Mesendoderm (in vitro differentiated cells): ENCODE measurements around the gene SEPTIN10.

Source experiments
- DNase-seq: peaks from one replicate; pipeline ENCODE4 v3.0.0; 2013
- H2AK5ac ChIP-seq: 2 replicates; pipeline ENCODE4 v1.6.1; 2013; ENCODE audit warnings: low read length, inconsistent platforms
- H2BK120ac ChIP-seq: 2 replicates; pipeline ENCODE4 v1.6.1; 2013; ENCODE audit warnings: low read depth, mild to moderate bottlenecking, low read length, moderate library complexity, mixed read lengths
- H2BK15ac ChIP-seq: replicated peaks from 2 replicates; pipeline ENCODE4 v1.6.1; 2013; ENCODE audit warnings: low read depth, mild to moderate bottlenecking, moderate library complexity
- H2BK5ac ChIP-seq: 2 replicates; pipeline ENCODE4 v1.6.1; 2013; ENCODE audit warnings: low read length, inconsistent platforms
- H3K18ac ChIP-seq: 2 replicates; pipeline ENCODE4 v1.6.1; 2013; ENCODE audit warnings: mild to moderate bottlenecking, low read length, mixed read lengths
- H3K23ac ChIP-seq: one replicate; pipeline ENCODE4 v1.6.1; 2013; ENCODE audit warnings: low read length
- H3K27ac ChIP-seq: 2 replicates; pipeline ENCODE4 v1.5.1; 2013; ENCODE audit warnings: low read depth, mild to moderate bottlenecking, inconsistent platforms, low read length, moderate library complexity
- H3K27me3 ChIP-seq: 2 replicates; pipeline ENCODE4 v1.6.1; 2013; ENCODE audit warnings: low read length, control low read depth, mild to moderate bottlenecking, inconsistent platforms; ENCODE audit not compliant: insufficient read depth, poor library complexity
- H3K36me3 ChIP-seq: 2 replicates; pipeline ENCODE4 v1.6.1; 2013; ENCODE audit warnings: low read length, inconsistent platforms; ENCODE audit not compliant: control insufficient read depth, insufficient read depth
- H3K4ac ChIP-seq: one replicate; pipeline ENCODE4 v1.6.1; 2013; ENCODE audit warnings: low read depth, mild to moderate bottlenecking, low read length, moderate library complexity
- H3K4me1 ChIP-seq: 2 replicates; pipeline ENCODE4 v1.6.1; 2013; ENCODE audit warnings: low read depth, low read length, inconsistent platforms; ENCODE audit not compliant: control insufficient read depth
- H3K4me2 ChIP-seq: 2 replicates; pipeline ENCODE4 v1.6.1; 2013; ENCODE audit warnings: low read length
- H3K4me3 ChIP-seq: 2 replicates; pipeline ENCODE4 v1.5.1; 2013; ENCODE audit warnings: mild to moderate bottlenecking, low read length
- H3K56ac ChIP-seq: one replicate; pipeline ENCODE4 v1.6.1; 2013; ENCODE audit warnings: low read length
- H3K79me1 ChIP-seq: 2 replicates; pipeline ENCODE4 v1.6.1; 2013; ENCODE audit warnings: low read length, inconsistent platforms
- H3K79me2 ChIP-seq: 2 replicates; pipeline ENCODE4 v1.6.1; 2013; ENCODE audit warnings: mild to moderate bottlenecking, low read length; ENCODE audit not compliant: control insufficient read depth, insufficient read depth
- H3K9ac ChIP-seq: 2 replicates; pipeline ENCODE4 v1.6.1; 2013; ENCODE audit warnings: low read length, inconsistent platforms
- H4K5ac ChIP-seq: one replicate; pipeline ENCODE4 v1.6.1; 2013; ENCODE audit warnings: low read length
- H4K8ac ChIP-seq: one replicate; pipeline ENCODE4 v1.6.1; 2013; ENCODE audit warnings: low read depth, mild to moderate bottlenecking, control low read depth, low read length, moderate library complexity
- WGBS: extraction: QIAGEN DNeasy Blood & Tissue Kit; methylation state at CpG from one replicate; pipeline ENCODE4 v1.1.7; 2013; ENCODE audit warnings: low lambda C conversion rate, missing lambda C conversion rate; ENCODE audit not compliant: insufficient coverage; ENCODE audit errors: extremely low coverage; 5-methylcytosine and 5-hydroxymethylcytosine counted together

SEPTIN10 gene

DNA sequence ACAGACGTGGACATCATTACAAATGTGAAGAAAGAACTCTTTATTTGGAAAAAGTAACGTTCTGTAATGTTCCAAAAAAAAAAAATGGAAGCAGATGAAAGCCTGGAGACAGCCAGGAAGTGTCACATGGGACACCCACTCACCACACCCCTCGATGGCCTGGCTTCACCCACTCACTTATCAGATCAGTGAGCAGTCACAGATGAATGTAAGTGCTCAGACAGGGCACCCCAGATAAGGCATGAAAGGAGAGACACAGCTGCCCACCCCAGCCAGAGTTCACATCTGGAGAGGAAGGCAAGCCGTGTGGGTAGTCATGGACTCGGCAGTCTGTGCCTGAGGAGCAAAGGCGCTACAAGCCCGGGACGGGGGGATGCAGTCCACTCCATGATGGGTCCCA lies 105.2 kb downstream of the SEPTIN10 start:
- Histone ChIP-seq H3K56ac (no peak overlapping the region), H2BK5ac (no peak overlapping the region), H3K27ac (no peak overlapping the region), H3K27me3 (no peaks in the 10 kb centered on the region), H3K4me1 (no peaks in the 10 kb centered on the region), H2BK120ac (no peak overlapping the region), H2AK5ac (no peak overlapping the region), H3K79me1 (no peaks in the 10 kb centered on the region), H3K9ac (no peak overlapping the region), H3K4ac (no peak overlapping the region), H4K8ac (no peak overlapping the region), H3K36me3 (no peaks in the 10 kb centered on the region), H4K5ac (no peak overlapping the region), H3K23ac (no peak overlapping the region), H3K4me3 (no peak overlapping the region), H2BK15ac (no peak overlapping the region), H3K79me2 (no peaks in the 10 kb centered on the region), H3K18ac (no peak overlapping the region), H3K4me2 (no peak overlapping the region)
- WGBS: no CpG with 5 or more reads among the region's 8 CpGs
- no peak for DNase-seq

DNA sequence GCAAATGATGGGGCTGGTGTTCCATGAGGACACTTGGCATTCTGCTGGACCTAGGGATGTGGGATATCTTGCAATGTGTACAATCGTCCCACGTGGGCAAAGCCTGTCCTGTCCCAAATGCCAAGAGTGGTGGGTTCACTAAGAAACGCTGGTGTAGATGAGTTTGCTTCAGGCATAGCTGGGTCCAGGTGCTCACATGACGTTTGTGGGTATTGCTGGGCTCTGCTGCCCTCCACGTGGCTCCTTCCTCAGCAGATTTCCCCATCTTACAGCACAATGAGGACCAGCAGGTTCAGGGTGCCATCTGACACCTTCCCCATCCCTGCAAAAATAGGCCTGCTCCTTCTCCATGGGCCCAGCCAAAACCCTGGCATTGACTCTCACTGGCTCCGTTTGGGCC lies 105.9 kb downstream of the SEPTIN10 start:
- H2AK5ac ChIP-seq: no peak overlapping the region
- no peak overlapping the region for H2BK15ac ChIP-seq
- no peak overlapping the region for H3K18ac ChIP-seq
- no peaks in the 10 kb centered on the region for H3K79me1 ChIP-seq
- no peak overlapping the region for H3K4ac ChIP-seq
- no peak overlapping the region for H3K23ac ChIP-seq
- no peak overlapping the region for H3K56ac ChIP-seq
- H2BK120ac ChIP-seq: no peak overlapping the region
- no peak for DNase-seq
- H3K9ac ChIP-seq: no peak overlapping the region
- WGBS: no CpG with 5 or more reads among the region's 6 CpGs
- H4K5ac ChIP-seq: no peak overlapping the region
- no peak overlapping the region for H3K27ac ChIP-seq
- H2BK5ac ChIP-seq: no peak overlapping the region
- no peak overlapping the region for H3K4me2 ChIP-seq
- H3K4me1 ChIP-seq: no peaks in the 10 kb centered on the region
- no peaks in the 10 kb centered on the region for H3K79me2 ChIP-seq
- no peaks in the 10 kb centered on the region for H3K27me3 ChIP-seq
- H3K36me3 ChIP-seq: no peaks in the 10 kb centered on the region
- no peak overlapping the region for H4K8ac ChIP-seq
- no peak overlapping the region for H3K4me3 ChIP-seq

DNA sequence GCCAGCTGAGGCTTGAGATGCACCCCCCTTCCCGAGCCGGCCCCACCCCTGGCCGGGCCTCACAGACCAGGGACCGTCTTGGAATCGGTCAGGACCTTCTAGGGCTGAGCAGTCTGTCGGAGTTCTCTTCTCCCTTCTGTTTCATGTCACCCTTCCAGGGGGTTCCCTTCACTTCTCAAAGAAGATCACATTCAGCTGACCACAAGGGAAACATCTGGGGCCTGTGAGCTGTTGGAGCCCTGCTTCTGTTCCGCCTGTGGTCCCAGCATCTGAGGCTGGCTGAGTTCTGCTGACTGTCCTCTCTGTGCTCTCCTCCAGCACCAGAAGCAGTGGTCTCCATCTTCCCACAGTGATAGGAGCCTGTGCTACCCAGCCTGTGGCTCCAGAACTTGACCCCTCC lies 106.5 kb downstream of the SEPTIN10 start:
- Histone ChIP-seq H2BK120ac (no peak overlapping the region), H3K56ac (no peak overlapping the region), H3K4me2 (no peak overlapping the region), H3K18ac (no peak overlapping the region), H3K4me1 (no peaks in the 10 kb centered on the region), H3K79me2 (no peaks in the 10 kb centered on the region), H3K4ac (no peak overlapping the region), H4K5ac (no peak overlapping the region), H3K23ac (no peak overlapping the region), H3K27ac (no peak overlapping the region), H2BK5ac (no peak overlapping the region), H3K79me1 (no peaks in the 10 kb centered on the region), H4K8ac (no peak overlapping the region), H3K27me3 (no peaks in the 10 kb centered on the region), H3K4me3 (no peak overlapping the region), H2BK15ac (no peak overlapping the region), H3K36me3 (no peaks in the 10 kb centered on the region), H2AK5ac (no peak overlapping the region), H3K9ac (no peak overlapping the region)
- WGBS: no CpG with 5 or more reads among the region's 7 CpGs
- DNase-seq: no peak

DNA sequence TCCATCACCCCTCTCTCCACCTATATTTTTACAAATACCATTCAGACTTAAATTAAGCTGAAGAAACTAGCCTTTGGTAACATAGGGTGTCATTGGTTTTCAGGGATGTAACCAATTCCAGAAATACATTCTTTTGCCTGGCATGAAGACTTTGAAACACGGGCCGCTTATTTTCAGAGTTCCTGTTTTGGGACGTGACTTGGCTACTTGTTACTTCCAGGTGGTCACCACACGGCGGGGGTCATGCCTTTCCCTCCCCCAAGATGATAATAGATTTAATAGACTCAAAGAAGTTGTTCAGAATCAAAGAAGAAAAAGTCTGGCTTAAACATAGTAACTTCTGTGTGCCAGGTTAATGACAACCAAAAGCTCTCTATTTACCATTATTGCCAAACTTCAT lies 110.6 kb downstream of the SEPTIN10 start:
- Histone ChIP-seq H4K5ac (no peak overlapping the region), H2BK5ac (no peak overlapping the region), H3K4me1 (no peaks in the 10 kb centered on the region), H3K56ac (no peak overlapping the region), H3K4me2 (no peak overlapping the region), H3K18ac (no peak overlapping the region), H3K23ac (no peak overlapping the region), H4K8ac (no peak overlapping the region), H2BK15ac (no peak overlapping the region), H3K36me3 (no peaks in the 10 kb centered on the region), H3K27ac (no peak overlapping the region), H3K79me2 (no peaks in the 10 kb centered on the region), H3K27me3 (no peaks in the 10 kb centered on the region), H3K4ac (no peak overlapping the region), H2BK120ac (no peak overlapping the region), H3K4me3 (no peak overlapping the region), H3K9ac (no peak overlapping the region), H2AK5ac (no peak overlapping the region), H3K79me1 (no peaks in the 10 kb centered on the region)
- no peak for DNase-seq
- WGBS: no CpG with 5 or more reads among the region's 5 CpGs

DNA sequence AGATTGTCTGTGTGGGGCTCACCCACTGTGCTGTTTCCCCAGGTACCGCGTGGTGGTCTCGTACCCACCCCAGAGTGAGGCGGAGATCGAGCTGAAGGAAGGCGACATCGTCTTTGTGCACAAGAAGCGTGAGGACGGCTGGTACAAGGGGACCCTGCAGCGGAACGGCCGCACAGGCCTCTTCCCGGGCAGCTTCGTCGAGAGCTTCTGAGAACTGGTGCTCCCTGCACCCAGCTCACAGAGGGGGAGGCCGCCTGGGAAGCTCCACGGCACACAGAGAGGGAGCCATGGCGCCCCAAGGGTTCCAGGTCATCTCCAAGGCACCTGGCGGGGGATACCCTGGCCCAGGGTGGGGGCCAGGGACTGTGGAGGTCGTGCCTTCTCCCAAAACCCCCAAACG lies 112.3 kb downstream of the SEPTIN10 start:
- Histone ChIP-seq H3K4me3 (no peak overlapping the region), H3K18ac (no peak overlapping the region), H3K23ac (no peak overlapping the region), H3K9ac (no peak overlapping the region), H3K79me1 (no peaks in the 10 kb centered on the region), H2AK5ac (no peak overlapping the region), H4K8ac (no peak overlapping the region), H3K4me1 (no peaks in the 10 kb centered on the region), H3K56ac (no peak overlapping the region), H3K27me3 (no peaks in the 10 kb centered on the region), H4K5ac (no peak overlapping the region), H3K4ac (no peak overlapping the region), H3K36me3 (no peaks in the 10 kb centered on the region), H3K79me2 (no peaks in the 10 kb centered on the region), H3K4me2 (no peak overlapping the region), H2BK15ac (no peak overlapping the region), H2BK120ac (no peak overlapping the region), H3K27ac (no peak overlapping the region), H2BK5ac (no peak overlapping the region)
- WGBS: no CpG with 5 or more reads among the region's 21 CpGs
- no peak for DNase-seq

DNA sequence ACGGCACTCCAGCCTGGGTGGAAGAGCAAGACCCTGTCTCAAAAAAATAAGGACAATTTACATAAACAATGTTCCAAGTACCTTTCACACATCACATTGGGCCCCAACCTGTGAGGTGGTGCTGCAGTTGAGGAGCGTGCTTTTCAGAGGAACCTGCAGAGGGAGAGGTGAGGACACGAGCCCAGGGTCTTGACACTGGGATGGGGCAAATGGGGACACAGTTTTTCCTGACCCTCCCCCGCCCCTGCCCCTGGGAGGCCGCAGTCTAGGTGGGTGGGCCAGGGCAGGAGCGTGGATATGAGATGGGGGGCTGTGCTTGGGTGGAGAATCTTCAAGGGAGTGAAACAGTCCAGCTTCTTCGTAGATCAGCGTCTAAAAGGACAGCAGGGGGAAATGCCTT lies 112.9 kb downstream of the SEPTIN10 start:
- no peak overlapping the region for H2AK5ac ChIP-seq
- H3K79me2 ChIP-seq: no peaks in the 10 kb centered on the region
- no peaks in the 10 kb centered on the region for H3K27me3 ChIP-seq
- peak; percentile 25 for DNase-seq
- no peak overlapping the region for H3K23ac ChIP-seq
- no peak overlapping the region for H3K56ac ChIP-seq
- H3K4me3 ChIP-seq: no peak overlapping the region
- H2BK5ac ChIP-seq: no peak overlapping the region
- H3K4ac ChIP-seq: no peak overlapping the region
- WGBS: no CpG with 5 or more reads among the region's 8 CpGs
- H3K4me2 ChIP-seq: no peak overlapping the region
- no peaks in the 10 kb centered on the region for H3K79me1 ChIP-seq
- no peak overlapping the region for H3K27ac ChIP-seq
- no peak overlapping the region for H4K8ac ChIP-seq
- no peak overlapping the region for H3K18ac ChIP-seq
- H3K36me3 ChIP-seq: no peaks in the 10 kb centered on the region
- H2BK15ac ChIP-seq: no peak overlapping the region
- no peak overlapping the region for H2BK120ac ChIP-seq
- no peak overlapping the region for H4K5ac ChIP-seq
- no peak overlapping the region for H3K9ac ChIP-seq
- no peaks in the 10 kb centered on the region for H3K4me1 ChIP-seq
